ENCODE measurements around the gene JAK2. TPM values are rescaled to one million over a fixed set of nuclear protein-coding genes. Genes with fewer than 3 reads are reported as not detected.
"Not testable (repeated sequence)": the region's sequence is repeated elsewhere in the genome, so short reads cannot be mapped to it uniquely, and the experiment has no call there.

The JAK2 gene
- 10 to 100 TPM; 17.3 to 24.6 TPM for total RNA-seq

DNA sequence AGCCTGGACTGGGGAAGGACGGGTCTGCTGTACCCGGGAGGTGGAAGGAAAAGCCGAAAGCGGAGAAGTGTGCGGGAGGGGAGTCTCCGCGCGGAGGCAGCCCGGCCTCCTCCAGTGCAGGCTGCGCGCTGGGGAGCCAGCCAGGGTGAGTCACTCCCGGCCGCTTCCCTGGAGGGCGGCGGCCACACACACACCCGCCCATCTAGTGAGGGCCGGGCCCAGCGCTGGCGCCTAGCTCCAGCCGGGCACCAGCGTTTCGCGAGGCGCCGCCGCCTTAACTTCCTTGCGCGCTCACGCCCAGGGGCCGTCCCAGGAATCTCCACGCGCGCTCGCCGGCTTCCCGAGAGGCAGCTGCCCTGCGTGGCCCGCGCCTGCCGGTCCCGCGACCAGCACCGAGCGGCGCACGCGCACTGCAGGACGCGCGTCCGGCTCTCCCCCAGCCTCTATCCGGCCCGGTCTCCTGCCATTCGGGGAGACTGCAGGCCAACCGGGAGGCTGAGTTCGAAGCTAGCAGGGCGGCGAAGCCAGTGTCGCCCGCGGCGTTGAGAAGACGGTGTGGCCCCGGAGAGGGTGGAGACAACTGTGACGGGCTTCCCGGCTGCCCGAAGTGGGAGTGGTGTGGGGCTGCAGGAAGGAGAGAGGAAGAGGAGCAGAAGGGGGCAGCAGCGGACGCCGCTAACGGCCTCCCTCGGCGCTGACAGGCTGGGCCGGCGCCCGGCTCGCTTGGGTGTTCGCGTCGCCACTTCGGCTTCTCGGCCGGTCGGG is at the start of gene JAK2:
Gene JAK2, plus strand, starts transcription at position 652 of the 765 bp plus-strand sequence. CDS start 36,716 bp downstream, outside the sequence.
- Mint-ChIP-seq H3K27me3 (no peaks in the 10 kb centered on the region), H3K4me3 (no peak within 1 kb of the TSS), H3K9me3 (no peaks in the 10 kb centered on the region), H3K36me3 (ENCODE audit: low read depth) (peaks cover 15% of the 10 kb centered on the region), H3K4me1 (peaks cover 40% of the 10 kb centered on the region), H3K27ac (peak within 1 kb of the TSS; percentile 83)
- ATAC-seq (replicated peaks): peak; percentile 91

DNA sequence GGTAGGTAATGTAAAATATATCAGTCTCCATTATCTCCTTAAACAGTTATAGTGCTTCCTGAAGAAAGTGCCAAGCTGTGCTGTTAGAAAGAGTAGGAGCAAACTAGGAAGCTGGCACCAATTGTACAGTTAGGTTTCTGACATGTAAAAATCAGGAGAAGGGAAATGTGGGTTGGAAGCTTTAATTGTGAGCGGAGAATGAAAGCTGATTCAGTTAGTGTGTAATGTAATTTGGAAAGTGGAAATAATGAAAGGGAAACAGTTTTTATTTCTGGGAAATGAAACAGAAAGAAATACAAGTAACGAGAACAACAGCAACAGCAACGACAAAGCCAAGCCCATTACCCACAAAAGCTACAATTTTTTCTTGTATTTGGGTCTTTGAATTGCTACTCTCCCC is 48.8 kb upstream of the JAK2 start:
- H3K27ac Mint-ChIP-seq: peak overlapping the region; percentile 93
- no peaks in the 10 kb centered on the region for H3K9me3 Mint-ChIP-seq
- H3K36me3 Mint-ChIP-seq (ENCODE audit: low read depth): no peaks in the 10 kb centered on the region
- H3K27me3 Mint-ChIP-seq: no peaks in the 10 kb centered on the region
- peak; percentile 51 for ATAC-seq (replicated peaks)
- H3K4me3 Mint-ChIP-seq: peak overlapping the region; percentile 75
- H3K4me1 Mint-ChIP-seq: peaks cover 42% of the 10 kb centered on the region

DNA sequence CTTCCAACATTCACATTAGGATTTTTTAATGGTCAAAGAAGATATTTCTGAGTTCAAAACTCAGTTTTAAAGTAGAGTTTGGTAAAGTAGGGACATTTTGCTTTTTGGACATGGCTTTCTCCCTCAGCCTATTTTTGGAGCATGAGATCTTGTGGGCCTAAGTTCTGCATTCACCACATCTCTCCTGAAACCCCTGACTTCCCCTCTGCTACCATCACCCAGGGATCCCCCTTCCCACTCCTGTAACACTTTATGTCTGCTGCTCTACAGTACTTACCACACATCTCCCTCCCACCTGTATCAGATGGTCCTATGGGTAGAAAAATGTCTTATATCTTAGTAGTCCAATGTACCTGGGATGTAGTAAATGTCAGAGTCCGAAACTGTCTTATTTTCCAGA is 48.2 kb upstream of the JAK2 start:
- Mint-ChIP-seq H3K4me1 (peaks cover 42% of the 10 kb centered on the region), H3K4me3 (peak overlapping the region; percentile 75), H3K9me3 (no peaks in the 10 kb centered on the region), H3K27me3 (no peaks in the 10 kb centered on the region), H3K36me3 (ENCODE audit: low read depth) (no peaks in the 10 kb centered on the region), H3K27ac (peak overlapping the region; percentile 93)
- peak; percentile 71 for ATAC-seq (replicated peaks)

DNA sequence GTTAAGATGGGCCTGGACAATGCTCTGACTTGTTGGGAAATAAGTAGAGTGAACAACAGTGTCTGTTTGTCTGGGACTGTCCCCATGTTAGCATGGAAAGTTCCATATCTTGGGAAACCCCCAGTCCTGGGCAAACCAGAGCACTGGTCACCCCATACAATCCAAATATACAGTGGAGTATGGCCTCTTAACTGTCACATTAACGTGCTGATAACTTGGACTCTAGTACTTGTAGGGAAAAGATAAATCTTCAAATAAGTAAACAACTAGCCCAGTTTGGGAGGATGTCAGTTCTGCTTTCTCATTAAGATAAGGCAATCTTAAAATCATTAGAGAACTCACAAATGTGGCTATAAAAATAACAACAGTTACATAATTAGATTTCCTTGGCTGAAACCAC is 47.6 kb upstream of the JAK2 start:
- peak; percentile 66 for ATAC-seq (replicated peaks)
- H3K36me3 Mint-ChIP-seq (ENCODE audit: low read depth): no peaks in the 10 kb centered on the region
- H3K9me3 Mint-ChIP-seq: no peaks in the 10 kb centered on the region
- H3K4me3 Mint-ChIP-seq: peak overlapping the region; percentile 75
- H3K4me1 Mint-ChIP-seq: peaks cover 45% of the 10 kb centered on the region
- H3K27ac Mint-ChIP-seq: peak overlapping the region; percentile 93
- no peaks in the 10 kb centered on the region for H3K27me3 Mint-ChIP-seq

DNA sequence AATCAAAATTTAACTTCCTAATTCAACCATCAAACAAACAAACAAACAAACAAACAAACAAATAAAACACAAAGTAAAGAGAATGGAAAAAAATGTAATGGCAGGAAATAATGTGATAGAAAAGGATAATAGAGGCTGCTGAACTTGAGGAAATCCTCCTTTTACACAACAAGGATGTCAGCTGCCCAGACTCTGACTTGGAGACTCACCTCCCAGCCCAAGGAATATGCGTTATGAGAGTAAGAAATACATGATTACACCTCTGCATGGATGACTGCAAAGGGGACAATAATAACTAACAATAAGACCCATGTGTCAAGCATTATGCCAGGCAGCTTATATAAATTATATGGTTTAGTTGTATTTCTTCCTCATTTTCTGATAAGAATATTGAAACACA is 46.6 kb upstream of the JAK2 start:
- no peak for ATAC-seq (replicated peaks)
- no peaks in the 10 kb centered on the region for H3K9me3 Mint-ChIP-seq
- no peaks in the 10 kb centered on the region for H3K36me3 Mint-ChIP-seq (ENCODE audit: low read depth)
- H3K4me1 Mint-ChIP-seq: peaks cover 48% of the 10 kb centered on the region
- H3K27ac Mint-ChIP-seq: peak overlapping the region; percentile 93
- no peaks in the 10 kb centered on the region for H3K27me3 Mint-ChIP-seq
- peak overlapping the region; percentile 75 for H3K4me3 Mint-ChIP-seq

DNA sequence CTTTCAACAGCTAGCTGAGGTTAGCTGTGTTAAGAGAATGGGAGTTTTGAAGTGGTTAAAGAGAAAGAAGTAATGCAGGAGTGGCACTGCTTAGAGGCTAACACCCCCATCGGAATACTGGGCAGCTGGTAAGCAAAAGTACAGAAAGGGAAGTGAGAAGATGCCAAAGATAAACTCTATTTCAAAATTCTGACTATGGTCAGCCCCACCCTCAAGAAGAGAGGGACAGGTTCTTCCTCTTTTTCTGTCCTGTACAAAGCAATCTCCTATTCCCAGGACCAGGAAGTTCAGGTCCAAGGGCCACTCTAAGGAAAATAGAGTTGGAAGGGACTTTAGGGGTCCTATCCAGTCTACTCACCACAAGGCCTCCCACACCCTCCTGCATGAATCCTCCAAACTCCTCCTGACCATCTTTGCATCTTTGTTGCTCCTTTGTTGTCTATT is 45.9 kb upstream of the JAK2 start:
- ATAC-seq (replicated peaks): peak; percentile 59

DNA sequence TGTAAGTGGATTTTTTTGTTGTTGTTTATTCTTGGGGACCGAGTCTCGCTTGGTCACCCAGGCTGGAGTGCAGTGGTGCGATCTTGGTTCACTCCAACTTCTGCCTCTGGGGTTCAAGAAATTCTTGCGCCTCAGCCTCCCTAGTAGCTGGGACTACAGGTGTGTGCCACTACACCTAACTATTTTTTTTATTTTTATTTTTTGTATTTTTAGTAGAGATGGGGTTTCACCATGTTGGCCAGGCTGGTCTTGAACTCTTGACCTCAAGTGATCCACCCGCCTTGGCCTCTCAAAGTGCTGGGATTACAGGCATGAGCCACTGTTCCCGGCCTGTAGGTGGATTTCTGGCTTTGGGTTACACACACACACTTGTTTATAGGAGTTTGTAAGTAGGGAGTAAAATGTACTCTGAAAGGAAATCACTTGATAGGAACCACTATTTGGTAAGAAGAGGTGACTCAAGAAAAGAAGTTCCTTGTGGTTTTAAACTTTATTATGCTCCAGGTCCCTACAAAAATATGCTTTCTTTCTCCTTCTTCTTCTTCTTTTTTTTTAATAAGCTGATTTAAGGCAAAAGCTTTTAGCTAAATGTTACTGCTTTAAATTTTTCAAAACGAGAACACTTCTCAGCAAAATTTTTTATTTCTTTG is 42.9 kb upstream of the JAK2 start:
- not testable (repeated sequence) for H3K4me3 Mint-ChIP-seq; H3K27me3 Mint-ChIP-seq; H3K9me3 Mint-ChIP-seq; H3K36me3 Mint-ChIP-seq (ENCODE audit: low read depth)
- Mint-ChIP-seq H3K4me1 (peaks cover 40% of the 10 kb centered on the region), H3K27ac (peak overlapping the region; percentile 58)
- ATAC-seq (replicated peaks): peak; percentile 50

More for the DNA sequence above, 45.9 kb upstream of the JAK2 start:
- Mint-ChIP-seq H3K4me1 (peaks cover 48% of the 10 kb centered on the region), H3K27me3 (no peaks in the 10 kb centered on the region), H3K36me3 (ENCODE audit: low read depth) (no peaks in the 10 kb centered on the region), H3K9me3 (no peaks in the 10 kb centered on the region), H3K27ac (peak overlapping the region; percentile 93), H3K4me3 (peak overlapping the region; percentile 75)

DNA sequence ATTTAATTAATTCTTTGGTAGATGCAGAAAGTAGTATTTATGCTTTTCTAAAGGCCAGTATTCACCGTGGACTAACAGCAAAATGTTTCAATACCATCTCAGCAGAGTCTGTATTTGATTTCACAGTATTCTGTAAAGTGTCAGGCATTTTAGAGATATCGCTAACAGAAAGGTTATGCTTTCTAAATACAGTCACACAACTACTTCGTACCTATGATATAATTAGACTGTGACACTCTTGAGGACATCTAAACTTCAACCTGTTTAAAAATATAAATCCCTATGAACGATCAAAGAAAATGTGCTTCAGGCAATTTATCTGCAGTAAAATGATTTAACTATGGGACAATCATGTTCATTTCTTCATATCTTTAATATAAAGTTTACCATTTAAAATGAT is 41.7 kb upstream of the JAK2 start:
- H3K27ac Mint-ChIP-seq: no peak overlapping the region
- H3K4me1 Mint-ChIP-seq: peaks cover 28% of the 10 kb centered on the region
- H3K9me3 Mint-ChIP-seq: peaks cover 3% of the 10 kb centered on the region
- H3K27me3 Mint-ChIP-seq: no peaks in the 10 kb centered on the region
- no peak overlapping the region for H3K4me3 Mint-ChIP-seq
- H3K36me3 Mint-ChIP-seq (ENCODE audit: low read depth): peaks cover 6% of the 10 kb centered on the region
- ATAC-seq (replicated peaks): no peak

DNA sequence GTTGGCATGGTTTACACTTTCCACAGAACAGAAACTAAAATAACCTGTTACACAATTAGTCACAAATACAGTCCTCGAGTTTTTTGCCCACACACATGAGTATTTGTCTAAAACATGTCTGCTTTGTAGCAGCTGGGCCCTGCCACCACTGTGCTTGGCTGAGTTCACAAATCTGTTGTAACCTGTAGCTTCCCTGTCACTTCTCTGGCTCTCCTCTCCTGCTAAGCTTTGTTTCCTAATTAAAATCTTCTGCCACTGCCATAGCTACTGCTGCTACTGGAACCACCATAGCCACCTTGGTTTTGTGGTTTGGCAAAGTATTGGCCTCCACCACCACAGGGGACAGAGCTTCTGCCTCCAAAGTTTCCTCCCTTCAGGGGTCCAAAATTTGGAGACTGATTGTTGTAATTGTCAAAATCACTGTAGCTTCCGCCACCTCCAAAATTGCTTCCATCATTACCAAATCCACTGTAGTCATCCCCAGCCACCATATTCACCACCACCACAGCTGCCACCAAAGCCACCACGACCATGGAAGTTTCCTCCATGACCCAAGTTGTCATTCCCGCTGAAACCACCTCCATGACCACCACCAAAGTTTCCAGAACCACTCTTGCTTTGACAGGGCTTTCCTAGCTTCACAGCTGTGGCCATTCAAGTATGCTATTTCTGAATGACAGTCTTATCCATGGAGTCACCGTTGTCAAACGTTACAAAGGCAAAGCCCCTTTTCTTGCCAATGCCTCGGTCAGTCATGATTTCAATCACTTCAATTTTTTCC is 40.5 kb upstream of the JAK2 start:
- peak; percentile 60 for ATAC-seq (replicated peaks)
- Mint-ChIP-seq H3K27ac (peak overlapping the region; percentile 90), H3K4me1 (peaks cover 15% of the 10 kb centered on the region), H3K4me3 (peak overlapping the region; percentile 64)
- not testable (repeated sequence) for H3K9me3 Mint-ChIP-seq; H3K36me3 Mint-ChIP-seq (ENCODE audit: low read depth); H3K27me3 Mint-ChIP-seq

DNA sequence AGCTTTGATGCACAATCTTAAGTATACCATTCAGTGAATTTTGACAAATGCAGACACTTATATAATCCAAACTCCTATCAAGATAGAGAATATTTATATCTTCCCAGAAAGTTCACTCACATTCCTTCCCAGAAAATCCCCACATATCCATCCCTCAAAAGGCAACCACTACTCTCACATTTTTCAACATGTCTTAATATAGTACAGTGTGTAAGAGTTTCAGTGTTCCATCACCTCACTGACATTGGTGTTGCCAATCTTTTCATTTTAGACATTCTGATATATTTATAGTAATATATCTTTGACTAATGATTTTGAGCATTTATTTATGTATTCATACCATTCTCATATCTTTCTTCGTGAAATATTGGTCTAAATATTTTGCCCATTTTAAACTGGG is 38.1 kb upstream of the JAK2 start:
- Mint-ChIP-seq H3K9me3 (peaks cover 3% of the 10 kb centered on the region), H3K27ac (no peak overlapping the region), H3K4me1 (peaks cover 13% of the 10 kb centered on the region), H3K36me3 (ENCODE audit: low read depth) (peaks cover 6% of the 10 kb centered on the region), H3K27me3 (peaks cover 2% of the 10 kb centered on the region), H3K4me3 (no peak overlapping the region)
- ATAC-seq (replicated peaks): no peak

DNA sequence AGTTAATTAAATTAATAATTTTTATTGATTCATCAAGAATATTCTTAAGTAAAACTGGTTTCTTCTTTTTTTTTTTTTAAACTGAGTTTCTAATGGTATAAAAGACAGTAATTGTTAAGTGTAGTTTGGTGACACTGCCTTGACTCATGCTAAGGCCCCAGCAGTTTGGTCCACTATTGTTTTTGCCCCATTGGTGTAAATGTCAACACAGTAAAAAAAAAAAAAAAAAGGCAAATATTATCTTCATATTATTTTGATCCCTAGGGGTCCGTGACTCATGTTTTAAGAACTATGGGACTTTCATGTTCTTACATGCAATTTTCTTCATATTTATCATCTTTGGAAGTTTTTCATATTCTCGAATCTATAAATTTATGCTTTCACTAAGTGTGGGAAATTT is 29.2 kb upstream of the JAK2 start:
- Mint-ChIP-seq H3K36me3 (ENCODE audit: low read depth) (no peaks in the 10 kb centered on the region), H3K4me1 (no peaks in the 10 kb centered on the region), H3K4me3 (no peak overlapping the region), H3K27me3 (peaks cover 2% of the 10 kb centered on the region), H3K27ac (no peak overlapping the region), H3K9me3 (no peaks in the 10 kb centered on the region)
- no peak for ATAC-seq (replicated peaks)

DNA sequence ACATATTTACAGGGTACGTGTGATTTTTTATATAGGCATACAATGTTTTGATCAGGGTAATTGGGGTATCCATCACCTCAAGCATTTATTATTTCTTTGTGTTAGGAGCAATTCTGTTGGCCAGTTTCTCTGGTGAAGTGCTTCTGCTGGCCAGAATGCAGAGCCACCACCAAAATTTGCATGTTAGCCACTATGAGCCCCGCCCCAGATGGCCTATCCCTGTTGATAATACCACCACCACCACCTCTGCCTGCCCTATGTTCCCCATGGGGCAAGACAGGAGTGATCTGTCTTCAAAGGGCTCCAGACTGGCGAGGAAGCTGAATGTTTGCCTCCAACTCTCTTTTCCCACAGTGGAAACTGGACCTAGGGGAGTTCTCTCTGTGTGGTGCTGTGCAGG is 26.0 kb upstream of the JAK2 start:
- Mint-ChIP-seq H3K4me3 (no peak overlapping the region), H3K27ac (no peak overlapping the region), H3K4me1 (no peaks in the 10 kb centered on the region), H3K27me3 (no peaks in the 10 kb centered on the region), H3K36me3 (ENCODE audit: low read depth) (no peaks in the 10 kb centered on the region), H3K9me3 (peaks cover under 1% of the 10 kb centered on the region)
- no peak for ATAC-seq (replicated peaks)

DNA sequence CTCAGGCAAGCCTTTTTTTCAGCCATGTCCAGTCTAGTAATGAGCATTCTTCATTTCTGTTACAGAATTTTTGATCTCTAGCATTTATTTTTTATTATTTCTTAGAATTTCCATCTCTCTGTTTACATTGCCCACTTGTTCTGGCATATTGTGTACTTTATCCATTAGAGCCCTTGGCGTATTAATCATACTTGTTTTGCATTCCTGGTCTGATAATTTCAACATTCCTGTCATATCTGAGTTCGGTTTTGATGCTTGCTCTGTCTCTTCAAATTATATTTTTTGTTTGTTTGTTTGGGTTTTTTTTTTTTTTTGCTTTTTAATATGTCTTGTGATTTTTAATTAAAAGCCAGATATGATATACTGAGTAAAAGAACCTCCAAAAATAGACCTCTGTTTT is 23.0 kb upstream of the JAK2 start:
- ATAC-seq (replicated peaks): no peak
- H3K9me3 Mint-ChIP-seq: peaks cover 7% of the 10 kb centered on the region
- H3K4me1 Mint-ChIP-seq: peaks cover 2% of the 10 kb centered on the region

DNA sequence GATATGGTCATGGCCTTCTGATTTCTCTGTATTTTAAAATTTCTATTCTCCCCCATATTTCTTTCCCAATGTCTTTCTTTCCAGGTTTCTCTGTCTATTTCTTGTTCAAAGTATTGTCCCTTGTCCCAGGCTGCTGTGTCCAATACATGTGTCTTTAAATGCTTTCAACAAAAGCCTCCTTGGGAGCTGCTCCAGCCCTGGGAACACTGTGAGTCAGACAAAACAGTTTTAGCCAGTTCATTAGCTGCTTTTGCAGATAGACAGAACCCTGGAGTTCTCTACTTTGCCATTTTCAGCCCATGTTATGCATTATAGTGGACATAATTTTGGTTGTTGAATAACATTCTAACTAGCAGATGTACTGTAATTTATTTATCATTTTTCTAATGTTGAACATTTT is 20.5 kb upstream of the JAK2 start:
- H3K4me1 Mint-ChIP-seq: peaks cover 12% of the 10 kb centered on the region
- no peak for ATAC-seq (replicated peaks)
- no peak overlapping the region for H3K27ac Mint-ChIP-seq
- peaks cover 7% of the 10 kb centered on the region for H3K9me3 Mint-ChIP-seq
- H3K4me3 Mint-ChIP-seq: no peak overlapping the region
- no peaks in the 10 kb centered on the region for H3K27me3 Mint-ChIP-seq
- H3K36me3 Mint-ChIP-seq (ENCODE audit: low read depth): no peaks in the 10 kb centered on the region

More for the DNA sequence above, 23.0 kb upstream of the JAK2 start:
- Mint-ChIP-seq H3K27me3 (no peaks in the 10 kb centered on the region), H3K27ac (no peak overlapping the region), H3K36me3 (ENCODE audit: low read depth) (no peaks in the 10 kb centered on the region), H3K4me3 (no peak overlapping the region)
